SK-N-SH (cell line): ENCODE results near the gene IRF2BP2. TPM values are rescaled to one million over a fixed set of nuclear protein-coding genes. Genes with fewer than 3 reads are reported as not detected.

Experiments used
- CTCF ChIA-PET: fragments of 300-600, 350-600 bp; formaldehyde crosslinking; extraction: SDS; loops from one replicate; lab custom pipeline; 2021; lab: Yijun Ruan, JAX
- POLR2A ChIA-PET: fragments of 350-600 bp; sonication (Branson Sonifier 250); formaldehyde crosslinking; extraction: SDS; loops from one replicate; lab custom pipeline; 2020; ENCODE audit warnings: antibody characterized with exemption, inconsistent platforms; lab: Yijun Ruan, JAX
- DNase-seq: peaks from one replicate; pipeline ENCODE4 v3.0.0; 2012
- H2AFZ ChIP-seq: fragments of 200-600 bp; sonication (generic); 2 replicates; pipeline ENCODE4 v1.8.1; 2016; ENCODE audit warnings: antibody characterized with exemption, mild to moderate bottlenecking, low read depth
- H3F3A ChIP-seq: fragments of 200-600 bp; sonication (generic); replicated peaks from 2 replicates; pipeline ENCODE3; 2016; ENCODE audit warnings: antibody characterized with exemption, mild to moderate bottlenecking; ENCODE audit not compliant: insufficient read depth
- H3K27ac ChIP-seq, 2 experiments: fragments of 200-500 bp in 1 of 2; fragments of 200-600 bp in 1 of 2; sonication (Bioruptor generic) in 1 of 2; sonication (generic), shearing (Covaris generic) in 1 of 2; 2 replicates each; pipeline versions ENCODE4 v1.5.1 to v1.6.1; 2014 to 2016; ENCODE audit warnings: low read depth in 2 of 2, inconsistent platforms in 1 of 2, low read length in 1 of 2, mild to moderate bottlenecking in 1 of 2, mixed read lengths in 1 of 2
- H3K27me3 ChIP-seq: fragments of 200-600 bp; sonication (generic), shearing (Covaris generic); 2 replicates; pipeline ENCODE4 v1.6.1; 2016; ENCODE audit warnings: mixed run types; ENCODE audit not compliant: insufficient read depth
- H3K36me3 ChIP-seq, 2 experiments: fragments of 200-500 bp in 1 of 2; fragments of 200-600 bp in 1 of 2; sonication (Bioruptor generic) in 1 of 2; sonication (generic) in 1 of 2; replicated peaks in 1 of 2; 2 replicates each; pipeline versions ENCODE3 to v1.5.1; 2014 to 2016; ENCODE audit warnings: low read length in 1 of 2, mild to moderate bottlenecking in 1 of 2; ENCODE audit not compliant: insufficient read depth in 2 of 2, control insufficient read depth in 1 of 2
- H3K4me1 ChIP-seq, 2 experiments: fragments of 200-500 bp in 1 of 2; fragments of 200-600 bp in 1 of 2; sonication (Bioruptor generic) in 1 of 2; sonication (generic), shearing (Covaris generic) in 1 of 2; 2 replicates each; pipeline versions ENCODE4 v1.5.1 to v1.6.1; 2014 to 2016; ENCODE audit warnings: low read depth in 1 of 2, low read length in 1 of 2, mixed run types in 1 of 2; ENCODE audit not compliant: insufficient read depth in 2 of 2, control insufficient read depth in 1 of 2
- H3K4me2 ChIP-seq: fragments of 200-600 bp; sonication (generic), shearing (Covaris generic); 2 replicates; pipeline ENCODE4 v1.6.1; 2017; ENCODE audit warnings: mixed run types
- H3K4me3 ChIP-seq, 2 experiments: fragments of 200-500 bp in 1 of 2; fragments of 200-600 bp in 1 of 2; sonication (Bioruptor generic) in 1 of 2; sonication (generic), shearing (Covaris generic) in 1 of 2; 2 replicates each; pipeline versions ENCODE4 v1.5.1 to v1.8.1; 2014 to 2016; ENCODE audit warnings: low read depth in 2 of 2, inconsistent platforms in 1 of 2, low read length in 1 of 2, mild to moderate bottlenecking in 1 of 2, mixed read lengths in 1 of 2, moderate library complexity in 1 of 2
- H3K79me2 ChIP-seq: fragments of 200-600 bp; sonication (generic); 2 replicates; pipeline ENCODE4 v1.8.1; 2017; ENCODE audit warnings: mild to moderate bottlenecking; ENCODE audit not compliant: insufficient read depth
- H3K9ac ChIP-seq: fragments of 200-600 bp; sonication (generic); 2 replicates; pipeline ENCODE4 v1.6.1; 2017; ENCODE audit warnings: mixed run types
- H3K9me2 ChIP-seq: fragments of 200-600 bp; sonication (generic); 2 replicates; pipeline ENCODE4 v1.6.1; 2017; ENCODE audit warnings: mixed run types
- H3K9me3 ChIP-seq: fragments of 200-600 bp; sonication (generic); 2 replicates; pipeline ENCODE4 v1.6.1; 2017; ENCODE audit warnings: mixed run types, mild to moderate bottlenecking, moderate library complexity
- H4K20me1 ChIP-seq: fragments of 200-600 bp; sonication (generic); 2 replicates; pipeline ENCODE4 v1.6.1; 2017; ENCODE audit warnings: mild to moderate bottlenecking, mixed run types; ENCODE audit not compliant: insufficient read depth
- CHD2 ChIP-seq: fragments of 150-350 bp; IDR thresholded peaks from 2 replicates; pipeline ENCODE4 v1.6.1; 2018; ENCODE audit warnings: low read length; ENCODE audit not compliant: partially characterized antibody
- EP300 ChIP-seq, 2 experiments: IDR thresholded peaks; 2 replicates each; pipeline versions ENCODE4 v1.4.0 to v1.6.1; 2012; ENCODE audit warnings: borderline replicate concordance in 1 of 2, low read depth in 1 of 2, low read length in 1 of 2
- EZH2phosphoT487 ChIP-seq: fragments of 200-600 bp; sonication (generic); IDR thresholded peaks from 2 replicates; pipeline ENCODE4 v1.6.1; 2017; ENCODE audit warnings: low read depth, mixed run types, mild to moderate bottlenecking, antibody characterized with exemption, moderate library complexity, borderline replicate concordance
- FOXM1 ChIP-seq: IDR thresholded peaks from 2 replicates; pipeline ENCODE4 v1.4.0; 2012; ENCODE audit warnings: low read depth, mild to moderate bottlenecking
- MEF2A ChIP-seq: IDR thresholded peaks from 2 replicates; pipeline ENCODE4 v1.4.0; 2012; ENCODE audit warnings: low read depth, borderline replicate concordance
- RFX5 ChIP-seq: IDR thresholded peaks from 2 replicates; pipeline ENCODE4 v1.6.1; 2012; ENCODE audit warnings: mild to moderate bottlenecking, improper control_type of control experiment, low read length
- RXRA ChIP-seq: IDR thresholded peaks from 2 replicates; pipeline ENCODE4 v1.4.0; 2012; ENCODE audit warnings: low read depth, mild to moderate bottlenecking, borderline replicate concordance
- TAF1 ChIP-seq: IDR thresholded peaks from 2 replicates; pipeline ENCODE4 v1.6.1; 2012; ENCODE audit warnings: low read depth, mild to moderate bottlenecking, low read length, moderate library complexity, borderline replicate concordance
- USF2 ChIP-seq: fragments of 150-350 bp; IDR thresholded peaks from 2 replicates; pipeline ENCODE4 v1.6.1; 2017; ENCODE audit warnings: antibody characterized with exemption, low read length, low read depth, borderline replicate concordance
- WGBS: methylation state at CpG from one replicate; pipeline ENCODE4 v1.1.6; 2017; ENCODE audit warnings: low lambda C conversion rate; 5-methylcytosine and 5-hydroxymethylcytosine counted together
- polyA plus RNA-seq, 3 experiments: library from polyadenylated mRNA; depleted of rRNA; stranded (reverse); fragments of >200 nt; gene quantifications; 2 replicates each; pipeline ENCODE4 v1.2.3, GENCODE V29; 2012
- TF ChIP-seq, protein P1 (sequence below): IDR thresholded peaks from 2 replicates; pipeline ENCODE4 v1.6.1; 2012; ENCODE audit warnings: mild to moderate bottlenecking, low read depth, low read length, moderate library complexity
- TF ChIP-seq, protein P2 (sequence below): IDR thresholded peaks from 2 replicates; pipeline ENCODE4 v1.4.0; 2012; ENCODE audit warnings: low read depth
- TF ChIP-seq, protein P3 (sequence below): fragments of 200-600 bp; sonication (generic); IDR thresholded peaks from 2 replicates; pipeline ENCODE4 v1.6.1; 2017; ENCODE audit warnings: antibody characterized with exemption, mild to moderate bottlenecking, moderate library complexity
- TF ChIP-seq, protein P4 (sequence below): IDR thresholded peaks from 2 replicates; pipeline ENCODE4 v1.4.0; 2012; ENCODE audit warnings: low read depth, borderline replicate concordance

The IRF2BP2 gene
- polyA plus RNA-seq, 1 of the 3 experiments (the other 2 are of a cell fraction), result 73.9 TPM

DNA sequence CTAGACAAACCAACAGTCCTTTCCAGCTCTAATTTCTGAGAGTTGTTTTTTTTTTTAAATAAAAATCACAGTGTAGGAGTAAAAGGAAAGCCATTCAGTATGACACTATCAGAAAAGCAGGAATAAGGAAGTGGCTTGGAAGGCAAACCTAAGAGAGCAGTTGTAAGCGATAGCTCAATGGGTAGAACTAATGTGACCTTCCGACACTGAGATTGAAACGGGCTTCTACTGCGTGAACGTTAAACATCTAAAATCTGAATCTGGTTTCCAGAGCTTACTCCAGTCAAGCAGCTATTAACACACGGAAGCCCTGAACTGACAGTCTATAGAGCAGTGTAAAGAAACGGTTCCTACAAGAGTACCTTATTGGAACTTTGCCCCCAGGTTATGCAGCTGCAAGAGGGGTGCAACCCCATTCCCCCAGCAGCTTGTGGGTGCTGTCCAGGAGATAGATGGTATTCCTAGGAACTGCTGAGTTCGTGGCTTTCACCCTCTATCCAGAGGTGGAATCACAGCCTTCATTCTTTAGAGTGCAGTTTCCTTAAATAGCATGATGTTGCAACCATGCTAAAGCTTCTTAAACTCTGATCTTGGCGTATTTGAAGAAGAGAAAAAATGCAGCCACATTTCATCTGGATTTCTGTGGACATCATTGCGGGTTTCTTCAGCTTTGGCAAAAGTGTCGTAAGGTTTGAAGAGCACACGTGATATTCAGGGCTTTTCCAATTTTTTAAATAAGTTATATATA is 3.3 kb upstream of the IRF2BP2 start:
- H3K4me1 ChIP-seq, result peaks cover 40 to 51% of the 10 kb centered on the region in 2 experiments

GRCh38 chr1:234612352-234613127 is 2.6 kb upstream of the IRF2BP2 start:
- Histone ChIP-seq H3K27ac (peak overlapping the region; percentile 100), H3K27me3 (no peaks in the 10 kb centered on the region), H3K4me2 (peak overlapping the region; percentile 91), H3K9ac (peak overlapping the region; percentile 99), H3F3A (peaks cover 41% of the 10 kb centered on the region), H3K4me3 (peak overlapping the region; percentile 27 to 42), H3K9me3 (no peaks in the 10 kb centered on the region), H2AFZ (peak overlapping the region; percentile 20; the same call in 1 of the 2 replicates), H3K79me2 (peaks cover 17% of the 10 kb centered on the region), H3K4me1 (peaks cover 40 to 52% of the 10 kb centered on the region in 2 experiments), H4K20me1 (no peaks in the 10 kb centered on the region), H3K9me2 (no peaks in the 10 kb centered on the region), H3K36me3 (peaks cover 5 to 9% of the 10 kb centered on the region in 2 experiments)
- DNase-seq, result peak; percentile 73
- 4% methylated on average over 20 of the region's 20 CpGs for WGBS
- POLR2A ChIA-PET, result interaction anchor here (0.6 to 6.2 kb wide), 31 partner anchors 9 to 471 kb away, joined by 3 to 108 read pairs (median 4); no protein-coding TSS in a partner anchor
- CTCF ChIA-PET, result interaction anchor here (0.8 to 4.6 kb wide), 15 partner anchors 9 to 471 kb away, joined by 3 to 27 read pairs (median 5); no protein-coding TSS in a partner anchor
- TF ChIP-seq, protein P1, sequence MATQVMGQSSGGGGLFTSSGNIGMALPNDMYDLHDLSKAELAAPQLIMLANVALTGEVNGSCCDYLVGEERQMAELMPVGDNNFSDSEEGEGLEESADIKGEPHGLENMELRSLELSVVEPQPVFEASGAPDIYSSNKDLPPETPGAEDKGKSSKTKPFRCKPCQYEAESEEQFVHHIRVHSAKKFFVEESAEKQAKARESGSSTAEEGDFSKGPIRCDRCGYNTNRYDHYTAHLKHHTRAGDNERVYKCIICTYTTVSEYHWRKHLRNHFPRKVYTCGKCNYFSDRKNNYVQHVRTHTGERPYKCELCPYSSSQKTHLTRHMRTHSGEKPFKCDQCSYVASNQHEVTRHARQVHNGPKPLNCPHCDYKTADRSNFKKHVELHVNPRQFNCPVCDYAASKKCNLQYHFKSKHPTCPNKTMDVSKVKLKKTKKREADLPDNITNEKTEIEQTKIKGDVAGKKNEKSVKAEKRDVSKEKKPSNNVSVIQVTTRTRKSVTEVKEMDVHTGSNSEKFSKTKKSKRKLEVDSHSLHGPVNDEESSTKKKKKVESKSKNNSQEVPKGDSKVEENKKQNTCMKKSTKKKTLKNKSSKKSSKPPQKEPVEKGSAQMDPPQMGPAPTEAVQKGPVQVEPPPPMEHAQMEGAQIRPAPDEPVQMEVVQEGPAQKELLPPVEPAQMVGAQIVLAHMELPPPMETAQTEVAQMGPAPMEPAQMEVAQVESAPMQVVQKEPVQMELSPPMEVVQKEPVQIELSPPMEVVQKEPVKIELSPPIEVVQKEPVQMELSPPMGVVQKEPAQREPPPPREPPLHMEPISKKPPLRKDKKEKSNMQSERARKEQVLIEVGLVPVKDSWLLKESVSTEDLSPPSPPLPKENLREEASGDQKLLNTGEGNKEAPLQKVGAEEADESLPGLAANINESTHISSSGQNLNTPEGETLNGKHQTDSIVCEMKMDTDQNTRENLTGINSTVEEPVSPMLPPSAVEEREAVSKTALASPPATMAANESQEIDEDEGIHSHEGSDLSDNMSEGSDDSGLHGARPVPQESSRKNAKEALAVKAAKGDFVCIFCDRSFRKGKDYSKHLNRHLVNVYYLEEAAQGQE, result no peak
- TF ChIP-seq RFX5 (no peak), CHD2 (peak; percentile 65), TAF1 (peak; percentile 75), EP300 (IDR thresholded peaks at IDR 0.05; ENCODE audit: borderline replicate concordance in 1 of 2, low read depth in 1 of 2, low read length in 1 of 2) (peak; percentile 85 to 95), FOXM1 (0 out of 2 replicates have a peak, but pooled peaks have one; percentile 53), RXRA (peak; percentile 91), EZH2phosphoT487 (no peak)
- TF ChIP-seq, protein P2, sequence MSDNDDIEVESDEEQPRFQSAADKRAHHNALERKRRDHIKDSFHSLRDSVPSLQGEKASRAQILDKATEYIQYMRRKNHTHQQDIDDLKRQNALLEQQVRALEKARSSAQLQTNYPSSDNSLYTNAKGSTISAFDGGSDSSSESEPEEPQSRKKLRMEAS, result peak; percentile 63; the same call in 1 of the 2 replicates
- TF ChIP-seq, protein P3, sequence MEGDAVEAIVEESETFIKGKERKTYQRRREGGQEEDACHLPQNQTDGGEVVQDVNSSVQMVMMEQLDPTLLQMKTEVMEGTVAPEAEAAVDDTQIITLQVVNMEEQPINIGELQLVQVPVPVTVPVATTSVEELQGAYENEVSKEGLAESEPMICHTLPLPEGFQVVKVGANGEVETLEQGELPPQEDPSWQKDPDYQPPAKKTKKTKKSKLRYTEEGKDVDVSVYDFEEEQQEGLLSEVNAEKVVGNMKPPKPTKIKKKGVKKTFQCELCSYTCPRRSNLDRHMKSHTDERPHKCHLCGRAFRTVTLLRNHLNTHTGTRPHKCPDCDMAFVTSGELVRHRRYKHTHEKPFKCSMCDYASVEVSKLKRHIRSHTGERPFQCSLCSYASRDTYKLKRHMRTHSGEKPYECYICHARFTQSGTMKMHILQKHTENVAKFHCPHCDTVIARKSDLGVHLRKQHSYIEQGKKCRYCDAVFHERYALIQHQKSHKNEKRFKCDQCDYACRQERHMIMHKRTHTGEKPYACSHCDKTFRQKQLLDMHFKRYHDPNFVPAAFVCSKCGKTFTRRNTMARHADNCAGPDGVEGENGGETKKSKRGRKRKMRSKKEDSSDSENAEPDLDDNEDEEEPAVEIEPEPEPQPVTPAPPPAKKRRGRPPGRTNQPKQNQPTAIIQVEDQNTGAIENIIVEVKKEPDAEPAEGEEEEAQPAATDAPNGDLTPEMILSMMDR, result no peak
- TF ChIP-seq, protein P4, sequence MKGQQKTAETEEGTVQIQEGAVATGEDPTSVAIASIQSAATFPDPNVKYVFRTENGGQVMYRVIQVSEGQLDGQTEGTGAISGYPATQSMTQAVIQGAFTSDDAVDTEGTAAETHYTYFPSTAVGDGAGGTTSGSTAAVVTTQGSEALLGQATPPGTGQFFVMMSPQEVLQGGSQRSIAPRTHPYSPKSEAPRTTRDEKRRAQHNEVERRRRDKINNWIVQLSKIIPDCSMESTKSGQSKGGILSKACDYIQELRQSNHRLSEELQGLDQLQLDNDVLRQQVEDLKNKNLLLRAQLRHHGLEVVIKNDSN, result peak; percentile 79

More for the DNA sequence above, 3.3 kb upstream of the IRF2BP2 start:
- Histone ChIP-seq H3K36me3 (peaks cover 0 to 3% of the 10 kb centered on the region in 2 experiments), H3K9me2 (no peaks in the 10 kb centered on the region), H3K79me2 (peaks cover 10% of the 10 kb centered on the region), H3K4me3 (peak overlapping the region; percentile 27 to 42), H3K9ac (peak overlapping the region; percentile 99), H2AFZ (peak overlapping the region; percentile 29; the same call in 1 of the 2 replicates), H3K9me3 (no peaks in the 10 kb centered on the region), H3K27ac (peak overlapping the region; percentile 100), H3K4me2 (peak overlapping the region; percentile 91), H3F3A (peaks cover 45% of the 10 kb centered on the region), H3K27me3 (no peaks in the 10 kb centered on the region), H4K20me1 (no peaks in the 10 kb centered on the region)
- ChIA-PET CTCF (interaction anchor here (0.8 to 4.2 kb wide), 11 partner anchors 9 to 471 kb away, joined by 3 to 27 read pairs (median 4); no protein-coding TSS in a partner anchor), POLR2A (interaction anchor here (0.6 to 6.2 kb wide), 20 partner anchors 9 to 471 kb away, joined by 3 to 108 read pairs (median 4); no protein-coding TSS in a partner anchor)
- 0 out of 2 replicates have a peak, but pooled peaks have one; percentile 28 for TF ChIP-seq MEF2A
- TF ChIP-seq EP300 (IDR thresholded peaks at IDR 0.05; ENCODE audit: borderline replicate concordance in 1 of 2, low read depth in 1 of 2, low read length in 1 of 2), result no peak
- TF ChIP-seq USF2, result no peak
- no peak for DNase-seq
- 28% methylated on average over 10 of the region's 12 CpGs for WGBS
